Muscle layer of duodenum (tissue), 2 donors: ENCODE results near the gene CNOT8.

Source experiments
- H3K27ac ChIP-seq: one replicate; pipeline ENCODE4 v1.7.0; 2013; ENCODE audit warnings: mild to moderate bottlenecking, low read length
- H3K27me3 ChIP-seq: one replicate; pipeline ENCODE4 v1.7.0; 2013; ENCODE audit warnings: low read depth, mild to moderate bottlenecking, control low read depth, low read length
- H3K36me3 ChIP-seq, 2 donors: one replicate each; pipeline ENCODE4 v1.7.0; 2013; ENCODE audit warnings: low read length in 2 of 2, control low read depth in 1 of 2, mild to moderate bottlenecking in 1 of 2; ENCODE audit not compliant: insufficient read depth in 2 of 2, control insufficient read depth in 1 of 2
- H3K4me1 ChIP-seq, 2 donors: one replicate each; pipeline ENCODE4 v1.7.0; 2013; ENCODE audit warnings: low read length in 2 of 2, mild to moderate bottlenecking in 2 of 2, control low read depth in 1 of 2, moderate library complexity in 1 of 2; ENCODE audit not compliant: insufficient read depth in 2 of 2, control insufficient read depth in 1 of 2
- H3K4me3 ChIP-seq, 2 donors: one replicate each; pipeline ENCODE4 v1.7.0; 2013; ENCODE audit warnings: low read length in 2 of 2, low read depth in 1 of 2, mild to moderate bottlenecking in 1 of 2
- H3K9me3 ChIP-seq, 2 donors: one replicate each; pipeline ENCODE4 v1.7.0; 2013; ENCODE audit warnings: low read length in 2 of 2, control low read depth in 1 of 2, mild to moderate bottlenecking in 1 of 2; ENCODE audit not compliant: control insufficient read depth in 1 of 2
- donor health status: healthy.

Gene CNOT8

DNA sequence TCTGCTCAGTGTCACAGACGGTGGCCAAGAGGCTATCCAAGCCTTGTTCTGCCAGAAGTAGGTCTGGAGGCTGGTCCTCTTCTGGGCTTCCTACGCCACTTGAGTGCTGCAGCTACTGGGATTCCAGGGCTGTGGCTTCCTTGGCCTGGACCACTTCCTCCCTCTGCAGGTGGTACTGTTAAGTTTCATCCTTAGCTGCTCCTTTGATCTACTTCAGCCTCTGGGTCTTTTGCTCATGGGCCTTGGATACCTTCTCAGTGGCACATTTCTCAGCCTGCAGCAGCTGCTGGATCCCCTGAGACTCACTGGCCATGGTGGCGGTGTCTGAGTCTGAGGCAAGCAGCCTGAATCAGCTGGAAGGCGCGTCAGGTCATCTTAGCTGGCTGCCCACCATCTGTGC is 10.3 kb downstream of the CNOT8 start:
- Histone ChIP-seq H3K27ac (no peak overlapping the region), H3K4me1 (no peaks in the 10 kb centered on the region), H3K9me3 (no peaks in the 10 kb centered on the region), H3K4me3 (no peak overlapping the region), H3K27me3 (no peaks in the 10 kb centered on the region), H3K36me3 (peaks cover 39 to 47% of the 10 kb centered on the region in 2 donors)

GRCh38 chr5:154871734-154872133 is 13.3 kb downstream of the CNOT8 start:
- no peaks in the 10 kb centered on the region for H3K4me1 ChIP-seq
- no peaks in the 10 kb centered on the region for H3K9me3 ChIP-seq
- no peaks in the 10 kb centered on the region for H3K27me3 ChIP-seq
- H3K36me3 ChIP-seq, result peaks cover 54% of the 10 kb centered on the region in 2 donors
- H3K4me3 ChIP-seq, result no peak overlapping the region
- no peak overlapping the region for H3K27ac ChIP-seq

DNA sequence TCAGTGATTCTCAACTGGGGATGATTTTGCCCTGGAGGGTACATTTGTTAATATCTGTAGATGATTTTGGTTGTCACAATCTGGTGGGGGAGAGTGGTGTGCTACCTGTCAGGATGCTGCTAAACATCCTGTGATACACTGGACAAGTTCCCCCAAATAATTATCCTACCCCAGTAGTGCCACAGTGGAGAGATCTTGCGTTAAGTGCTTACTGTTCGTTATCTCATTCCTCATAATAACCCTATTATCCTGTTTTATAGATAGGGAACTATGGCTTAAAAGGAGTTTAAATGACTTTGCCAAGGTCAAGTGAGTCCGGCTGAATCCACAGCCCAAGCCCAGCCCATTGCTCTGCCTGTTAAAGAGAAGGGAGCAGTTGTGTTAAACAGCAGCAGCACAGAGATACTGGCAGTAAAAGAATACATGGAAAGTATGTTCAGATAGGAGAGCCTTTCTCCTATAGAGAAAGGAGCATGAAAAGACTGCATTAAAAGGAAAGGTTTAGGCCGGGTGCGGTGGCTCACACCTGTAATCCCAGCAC is 15.4 kb downstream of the CNOT8 start:
- Histone ChIP-seq H3K4me3 (no peak overlapping the region), H3K9me3 (peaks cover 3 to 5% of the 10 kb centered on the region in 2 donors), H3K36me3 (peaks cover 52 to 61% of the 10 kb centered on the region in 2 donors), H3K4me1 (no peaks in the 10 kb centered on the region), H3K27me3 (no peaks in the 10 kb centered on the region), H3K27ac (no peak overlapping the region)

DNA sequence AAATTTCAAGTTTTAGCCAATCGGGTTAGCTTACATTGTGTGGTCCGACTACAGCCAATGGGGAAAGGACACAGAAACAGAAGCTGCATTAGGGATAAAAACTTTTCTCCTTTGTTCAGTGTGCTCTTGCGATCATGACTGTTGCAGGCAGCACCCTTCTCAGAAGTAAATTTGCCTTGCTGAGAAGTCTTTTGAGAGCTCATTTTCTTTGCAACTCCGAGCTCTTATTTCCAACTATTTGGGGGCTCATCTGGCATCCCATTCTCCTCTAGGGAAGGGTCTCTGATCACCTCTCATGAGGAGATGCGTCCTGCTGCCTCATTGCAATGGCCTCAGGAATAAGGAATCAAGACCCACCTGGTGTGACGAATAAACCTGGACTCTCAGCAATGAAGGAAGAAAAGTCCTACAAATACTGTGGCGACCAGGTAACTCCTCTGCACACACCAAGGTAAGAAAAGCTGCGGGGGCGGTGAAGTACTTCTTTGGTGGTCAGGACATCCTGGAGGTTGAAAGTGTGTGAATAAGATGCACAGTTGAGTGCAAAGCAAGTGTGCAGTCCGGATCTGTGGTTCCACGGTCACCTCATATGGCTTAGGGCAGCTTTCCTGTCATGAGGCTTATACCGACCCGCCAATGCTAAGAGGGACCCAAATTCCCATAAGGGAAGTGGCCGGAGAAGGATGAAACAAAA is 20.4 kb downstream of the CNOT8 start:
- Histone ChIP-seq H3K4me3 (peak overlapping the region in 1 of 2 donors; percentile 2), H3K36me3 (peaks cover 28 to 64% of the 10 kb centered on the region in 2 donors), H3K9me3 (peaks cover 6 to 15% of the 10 kb centered on the region in 2 donors), H3K27me3 (no peaks in the 10 kb centered on the region), H3K4me1 (no peaks in the 10 kb centered on the region), H3K27ac (no peak overlapping the region)

DNA sequence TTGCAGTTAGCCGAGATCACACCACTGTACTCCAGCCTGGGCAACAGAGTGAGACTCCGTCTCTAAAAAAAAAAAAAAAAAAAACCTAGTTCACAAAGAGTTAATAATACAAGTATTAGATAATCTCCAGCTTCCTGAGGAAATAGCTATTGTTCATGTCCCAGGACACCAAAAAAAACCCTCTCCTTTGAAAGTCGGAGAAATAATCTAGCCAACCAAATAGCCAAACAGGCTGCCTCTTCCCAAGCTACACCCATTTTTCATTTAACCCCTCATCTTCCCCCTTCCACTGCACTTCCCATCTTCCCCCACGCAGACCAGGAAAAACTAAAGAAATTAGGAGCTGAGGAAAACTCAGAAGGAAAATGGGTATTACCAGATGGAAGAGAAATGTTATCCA is 23.6 kb downstream of the CNOT8 start:
- Histone ChIP-seq H3K9me3 (peaks cover 23 to 35% of the 10 kb centered on the region in 2 donors), H3K27ac (no peak overlapping the region), H3K4me1 (no peaks in the 10 kb centered on the region), H3K36me3 (peaks cover 12 to 63% of the 10 kb centered on the region in 2 donors), H3K4me3 (no peak overlapping the region), H3K27me3 (no peaks in the 10 kb centered on the region)

DNA sequence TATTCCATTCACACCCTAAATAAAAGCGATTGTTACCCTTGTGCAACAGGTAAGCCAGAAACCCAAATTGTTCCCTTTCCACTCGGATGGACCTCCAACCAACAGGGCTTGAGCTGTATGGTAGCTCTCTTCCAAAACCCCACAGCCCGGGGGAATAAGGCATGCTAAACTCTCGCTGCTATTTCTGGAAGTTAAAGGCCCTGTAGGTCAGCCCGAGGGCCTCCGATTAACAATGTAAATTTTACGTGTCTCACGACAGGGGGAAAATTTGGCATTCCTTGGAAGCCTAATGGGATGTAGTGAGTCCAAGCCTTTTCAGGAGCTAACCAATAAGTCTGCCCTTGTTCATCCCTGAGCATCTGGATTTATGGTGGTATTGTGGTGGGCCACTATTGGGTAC is 26.0 kb downstream of the CNOT8 start:
- H3K4me1 ChIP-seq, result no peaks in the 10 kb centered on the region
- no peak overlapping the region for H3K27ac ChIP-seq
- peaks cover 23 to 72% of the 10 kb centered on the region in 2 donors for H3K36me3 ChIP-seq
- no peak overlapping the region for H3K4me3 ChIP-seq
- H3K9me3 ChIP-seq, result peaks cover 17 to 25% of the 10 kb centered on the region in 2 donors
- no peaks in the 10 kb centered on the region for H3K27me3 ChIP-seq

GRCh38 chr5:154885439-154885838 is 27.0 kb downstream of the CNOT8 start:
- Histone ChIP-seq H3K4me1 (no peaks in the 10 kb centered on the region), H3K9me3 (peaks cover 17 to 20% of the 10 kb centered on the region in 2 donors), H3K27me3 (no peaks in the 10 kb centered on the region), H3K4me3 (no peak overlapping the region), H3K36me3 (peaks cover 23 to 70% of the 10 kb centered on the region in 2 donors), H3K27ac (no peak overlapping the region)

DNA sequence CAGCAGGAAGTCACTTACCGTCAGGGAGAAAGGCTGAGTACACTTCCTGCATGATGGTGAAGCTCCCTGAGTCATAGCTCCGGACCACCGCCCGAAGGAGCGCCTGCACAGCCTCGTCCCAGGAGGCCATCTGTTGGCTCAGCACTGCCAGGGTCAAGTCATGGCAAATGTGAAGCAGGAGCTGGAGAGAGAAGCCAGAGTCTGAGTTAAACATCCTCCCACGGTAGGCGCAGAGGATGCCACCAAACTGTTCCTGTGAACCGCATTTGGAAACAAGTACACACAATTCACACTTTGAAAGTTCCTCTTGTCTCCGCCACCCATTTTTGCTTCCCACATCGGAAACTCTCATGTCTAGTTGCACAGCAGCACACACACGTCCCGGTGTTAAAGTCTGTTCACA is 33.9 kb downstream of the CNOT8 start:
- Histone ChIP-seq H3K9me3 (no peaks in the 10 kb centered on the region), H3K4me1 (no peaks in the 10 kb centered on the region), H3K27ac (no peak overlapping the region), H3K36me3 (peaks cover 54 to 85% of the 10 kb centered on the region in 2 donors), H3K4me3 (no peak overlapping the region), H3K27me3 (no peaks in the 10 kb centered on the region)

GRCh38 chr5:154893381-154893780 is 35.0 kb downstream of the CNOT8 start:
- Histone ChIP-seq H3K27me3 (no peaks in the 10 kb centered on the region), H3K36me3 (peaks cover 51 to 81% of the 10 kb centered on the region in 2 donors), H3K4me1 (no peaks in the 10 kb centered on the region), H3K27ac (no peak overlapping the region), H3K9me3 (no peaks in the 10 kb centered on the region), H3K4me3 (no peak overlapping the region)

DNA sequence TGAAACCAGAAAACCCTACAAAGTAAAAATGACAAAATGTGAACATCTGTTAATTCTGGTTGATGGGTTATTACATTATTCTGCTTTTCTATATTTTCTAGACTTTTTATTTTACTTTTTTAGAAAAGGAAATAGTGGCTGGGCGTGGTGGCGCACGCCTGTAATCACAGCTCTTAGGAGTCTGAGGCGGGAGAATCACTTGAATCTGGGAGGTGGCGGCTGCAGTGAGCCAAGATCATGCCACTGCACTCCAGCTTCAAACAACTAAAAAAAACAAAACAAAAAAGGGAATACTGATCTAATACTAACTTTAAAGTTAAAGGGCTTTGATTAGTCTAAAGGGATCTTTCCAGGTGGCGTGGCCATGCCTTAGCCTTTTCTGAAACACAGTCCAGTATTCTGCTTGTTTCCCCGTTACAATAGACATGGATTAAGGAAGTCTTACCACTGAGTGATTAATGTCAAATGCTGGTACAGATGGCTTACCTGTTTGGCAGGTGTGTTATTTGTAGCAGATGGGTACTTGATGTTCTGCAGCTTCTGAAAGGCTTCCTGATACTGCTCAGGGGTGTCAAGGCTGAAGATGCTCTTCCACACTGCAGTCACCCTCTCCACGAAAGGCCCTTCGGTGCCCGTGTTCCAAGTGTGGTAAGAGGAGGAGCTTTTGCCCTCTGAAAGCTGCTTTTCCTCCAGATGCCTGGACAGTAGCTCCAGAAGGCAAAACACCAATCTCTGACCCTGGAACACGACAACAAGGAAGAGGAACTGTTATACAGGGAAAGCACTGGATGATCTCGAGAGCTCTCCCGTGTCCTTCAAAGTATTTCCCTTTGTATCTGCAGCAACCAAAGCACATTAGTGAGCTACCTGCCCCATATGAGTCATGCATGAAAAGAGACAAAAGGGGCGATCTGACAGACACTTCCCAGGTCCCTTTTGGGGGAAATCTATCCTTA is 37.5 kb downstream of the CNOT8 start:
- Histone ChIP-seq H3K27me3 (no peaks in the 10 kb centered on the region), H3K27ac (no peak overlapping the region), H3K36me3 (peaks cover 62 to 78% of the 10 kb centered on the region in 2 donors)

GRCh38 chr5:154896562-154897165 is 38.2 kb downstream of the CNOT8 start:
- peaks cover 62 to 79% of the 10 kb centered on the region in 2 donors for H3K36me3 ChIP-seq
- H3K4me3 ChIP-seq, result no peak overlapping the region
- H3K4me1 ChIP-seq, result no peaks in the 10 kb centered on the region
- no peaks in the 10 kb centered on the region for H3K9me3 ChIP-seq
- no peaks in the 10 kb centered on the region for H3K27me3 ChIP-seq
- H3K27ac ChIP-seq, result no peak overlapping the region

More for the DNA sequence above, 37.5 kb downstream of the CNOT8 start:
- Histone ChIP-seq H3K4me3 (no peak overlapping the region), H3K4me1 (no peaks in the 10 kb centered on the region), H3K9me3 (no peaks in the 10 kb centered on the region)
